Activated CD4-positive, alpha-beta T cell treated with anti-CD3 and anti-CD28 coated beads, Interleukin-2, amount 50 U/mL, for 24 hours (primary cell): ENCODE data around the gene KMT2B.
"Not testable (repeated sequence)": the region's sequence is repeated elsewhere in the genome, so short reads cannot be mapped to it uniquely, and the experiment has no call there.

Source experiments
- DNase-seq, 2 donors: peaks; one replicate each; pipeline ENCODE4 v3.0.0-alpha.2; 2020; ENCODE audit warnings: low read depth in 1 of 2, low spot score in 1 of 2

Gene KMT2B

GRCh38 chr19:35717665-35718344 is at the start of gene KMT2B:
Gene KMT2B (plus strand): TSS chr19:35718003. CDS start chr19:35718019, 16 bp downstream.
- DNase-seq = peak in 1 of 2 donors; percentile 83

GRCh38 chr19:35669566-35669965 is 48.2 kb upstream of the KMT2B start:
- DNase-seq = no peak

DNA sequence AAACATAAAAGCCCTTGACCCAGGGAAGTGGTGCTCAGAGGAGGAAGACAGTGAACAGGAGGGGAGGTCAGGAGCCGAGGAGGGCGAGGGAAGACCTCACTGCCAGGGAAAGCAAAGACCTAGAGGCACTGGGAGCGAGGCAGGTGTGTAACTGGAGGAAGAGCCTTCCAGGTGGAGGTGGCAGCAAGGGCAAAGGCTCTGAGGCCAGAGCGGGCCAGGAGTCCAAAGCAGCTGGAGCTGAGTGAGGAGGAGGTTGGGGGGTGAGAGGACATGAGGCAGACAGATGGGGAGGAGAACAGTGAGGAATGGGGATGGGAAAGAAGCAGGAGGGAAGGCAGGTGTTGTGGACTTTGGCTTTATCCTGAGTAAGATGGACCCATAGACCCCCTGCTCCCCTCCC is 47.8 kb upstream of the KMT2B start:
- no peak for DNase-seq

DNA sequence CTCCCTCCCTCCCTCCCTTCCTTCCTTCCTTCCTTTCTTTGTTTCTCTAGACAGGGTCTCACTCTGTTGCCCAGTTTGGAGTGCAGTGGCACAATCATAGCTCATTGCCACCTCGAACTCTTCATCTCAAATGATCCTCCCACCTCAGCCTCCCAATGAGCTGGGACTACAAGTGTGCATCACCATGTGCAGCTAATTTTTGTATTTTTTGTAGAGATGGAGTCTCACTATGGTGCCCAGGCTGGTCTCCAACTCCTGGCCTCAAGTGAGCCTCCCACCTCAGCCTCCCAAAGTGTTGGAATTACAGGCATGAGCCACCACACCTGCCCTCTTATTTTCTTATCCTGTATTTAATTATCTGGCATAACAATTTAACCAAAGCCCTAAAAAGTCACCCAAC is 47.1 kb upstream of the KMT2B start:
- no peak for DNase-seq

GRCh38 chr19:35671818-35672217 is 46.0 kb upstream of the KMT2B start:
- DNase-seq = no peak

DNA sequence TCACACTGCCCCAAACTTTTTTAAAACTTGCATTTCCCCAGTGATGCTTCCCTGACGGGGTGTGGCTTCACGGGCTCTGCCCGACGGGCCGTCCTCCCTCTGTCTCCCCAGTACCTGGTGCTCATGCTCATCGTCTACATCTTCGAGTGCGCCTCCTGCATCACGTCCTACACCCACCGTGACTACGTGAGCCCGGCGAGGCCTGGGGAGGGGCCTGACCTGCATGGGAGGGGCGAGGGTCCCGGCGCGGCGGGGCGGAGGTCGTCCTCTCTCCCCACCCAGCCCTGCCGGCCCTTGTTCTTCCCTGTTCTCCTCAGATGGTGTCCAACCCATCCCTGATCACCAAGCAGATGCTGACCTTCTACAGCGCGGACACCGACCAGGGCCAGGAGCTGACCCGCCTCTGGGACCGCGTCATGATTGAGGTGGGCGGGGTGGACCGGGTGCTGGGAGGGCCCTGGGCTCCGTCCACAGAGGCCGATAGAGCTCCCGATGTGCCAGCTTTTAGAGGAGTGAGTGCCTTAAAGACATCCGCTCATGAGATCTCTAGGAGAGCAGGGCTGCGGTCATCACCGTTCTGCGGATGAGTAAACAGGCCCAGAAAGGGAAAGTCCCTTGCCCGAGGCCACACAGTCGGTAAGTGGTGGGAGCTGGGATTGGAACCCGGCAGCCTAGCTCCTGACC is 44.5 kb upstream of the KMT2B start:
- peak; percentile 21 to 22 for DNase-seq

GRCh38 chr19:35675589-35676140 is 42.1 kb upstream of the KMT2B start:
- no peak for DNase-seq

DNA sequence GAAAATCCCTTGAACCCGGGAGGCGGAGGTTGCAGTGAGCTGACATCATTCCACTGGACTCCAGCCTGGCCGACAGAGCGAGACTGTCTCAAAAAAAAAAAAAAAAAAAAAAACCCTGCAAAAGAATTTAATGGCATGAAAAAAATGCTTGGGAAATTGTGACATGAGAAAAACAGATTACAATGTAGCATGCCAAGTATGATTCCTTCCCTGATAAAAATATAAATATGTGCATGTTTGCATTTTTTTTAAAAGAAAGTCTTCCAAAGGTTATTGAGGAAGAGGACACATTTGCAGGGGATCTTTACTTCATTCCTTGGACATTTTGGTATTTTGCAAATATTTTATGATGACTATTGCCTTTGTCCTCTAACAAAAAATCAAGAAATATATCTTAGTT is 28.0 kb upstream of the KMT2B start:
- no peak for DNase-seq

DNA sequence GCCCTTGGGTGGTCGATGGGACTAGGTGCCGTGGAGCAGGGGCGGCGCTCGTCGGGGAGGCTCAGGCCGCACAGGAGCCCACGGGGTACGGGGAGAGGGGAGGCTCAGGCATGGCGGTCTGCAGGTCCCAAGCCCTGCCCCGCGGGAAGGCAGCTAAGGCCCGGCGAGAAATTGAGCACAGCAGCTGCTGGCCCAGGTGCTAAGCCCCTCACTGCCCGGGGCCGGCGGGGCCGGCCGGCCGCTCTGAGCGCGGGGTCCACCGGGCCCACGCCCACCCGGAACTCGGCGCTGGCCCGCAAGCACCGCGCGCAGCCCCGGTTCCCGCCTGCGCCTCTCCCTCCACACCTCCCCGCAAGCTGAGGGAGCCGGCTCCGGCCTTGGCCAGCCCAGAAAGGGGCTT is 26.7 kb upstream of the KMT2B start:
- DNase-seq = not testable (repeated sequence)

DNA sequence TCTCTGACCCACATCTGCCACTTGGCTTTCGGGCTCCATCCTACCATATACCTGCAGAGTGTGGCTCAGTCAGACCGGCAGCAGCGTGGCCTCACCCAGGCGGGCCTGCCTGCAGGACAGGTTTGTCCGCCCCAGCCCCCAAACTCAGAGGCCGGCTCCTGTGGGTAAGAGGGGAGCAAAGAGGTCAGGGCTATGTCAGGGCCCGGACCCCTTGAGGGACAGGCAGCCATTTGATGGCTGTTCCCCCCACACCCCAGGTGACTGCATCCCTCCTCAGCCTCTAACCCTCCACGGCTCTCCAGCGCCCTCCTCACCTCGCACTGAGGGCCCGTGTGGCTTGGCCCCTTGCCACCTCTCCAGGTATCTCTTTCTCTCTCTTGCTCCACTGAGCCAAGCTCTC is 25.8 kb upstream of the KMT2B start:
- no peak for DNase-seq

- DNase-seq = no peak
These were observed 24.4 kb upstream of the KMT2B start for GRCh38 chr19:35693422-35693821.

- DNase-seq = peak; percentile 82 to 91
These were observed 23.8 kb upstream of the KMT2B start for GRCh38 chr19:35693835-35694599.

- DNase-seq = no peak
These were observed 21.8 kb upstream of the KMT2B start for GRCh38 chr19:35695895-35696422.

GRCh38 chr19:35696835-35697234 is 21.0 kb upstream of the KMT2B start:
- no peak for DNase-seq

- DNase-seq = peak; percentile 70 to 93
These were observed 15.4 kb upstream of the KMT2B start for GRCh38 chr19:35702223-35703012.

DNA sequence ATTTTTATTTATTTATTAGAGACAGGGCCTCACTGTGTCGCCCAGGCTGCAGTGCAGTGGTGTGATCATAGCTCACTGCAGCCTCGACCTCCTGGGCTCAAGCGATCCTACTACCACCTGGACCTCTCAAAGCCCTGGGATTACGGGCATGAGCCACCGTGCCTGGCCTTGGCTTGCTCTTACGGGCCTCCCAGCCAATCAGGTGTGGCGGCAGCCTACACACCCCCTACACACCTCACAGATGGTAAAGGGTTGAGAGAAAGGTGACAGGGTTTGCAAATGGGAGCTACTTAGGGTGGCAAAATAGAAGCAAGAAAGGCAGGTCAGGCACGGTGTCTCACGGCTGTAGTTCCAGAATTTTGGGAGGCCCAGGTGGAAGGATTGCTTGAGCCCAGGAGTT is 14.5 kb upstream of the KMT2B start:
- DNase-seq = no peak

DNA sequence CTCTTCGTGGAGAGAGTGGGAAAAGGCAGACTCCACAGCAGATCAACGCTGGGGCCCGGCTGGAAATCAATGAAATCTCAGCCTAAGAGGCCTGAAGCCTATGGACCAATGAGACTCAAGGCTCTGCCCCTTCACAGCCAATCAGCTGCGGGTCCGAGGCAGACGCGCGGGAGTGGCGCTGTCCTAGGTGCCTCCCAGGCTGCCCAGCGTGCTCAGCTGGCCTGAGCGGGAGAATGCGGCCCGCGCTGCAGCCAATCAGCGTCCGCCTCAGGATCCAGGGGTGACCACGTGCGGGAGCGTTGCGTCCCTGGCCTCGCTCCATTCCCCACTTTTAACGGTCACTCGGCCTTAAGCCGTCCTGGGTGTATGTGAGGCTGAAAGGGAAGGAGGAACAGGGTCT is 13.6 kb upstream of the KMT2B start, which contains the start of gene ZBTB32:
ZBTB32 (plus strand) TSS at position 341 of the 400 bp plus-strand sequence. CDS start 10,069 bp downstream, outside the sequence.
- DNase-seq = no peak

DNA sequence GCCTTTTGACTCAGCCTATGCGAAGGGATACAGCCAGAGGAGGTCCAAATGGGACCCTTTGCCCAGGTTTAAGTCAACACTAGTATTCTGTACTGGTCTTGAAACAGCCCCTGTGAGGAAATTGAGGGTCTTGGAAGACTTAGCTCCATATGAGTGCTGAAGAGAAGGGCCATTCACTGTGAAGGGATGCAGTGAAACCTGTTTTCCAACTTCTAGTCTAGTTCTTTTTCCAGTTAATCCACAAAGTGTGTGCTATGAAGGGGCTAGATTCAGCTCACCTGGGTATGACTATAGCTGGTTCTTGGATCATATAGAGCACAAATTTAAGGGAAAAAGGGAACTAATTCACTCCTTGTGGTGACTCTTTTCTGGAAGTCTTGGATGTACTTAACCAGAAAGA is 9.4 kb upstream of the KMT2B start:
- no peak for DNase-seq

DNA sequence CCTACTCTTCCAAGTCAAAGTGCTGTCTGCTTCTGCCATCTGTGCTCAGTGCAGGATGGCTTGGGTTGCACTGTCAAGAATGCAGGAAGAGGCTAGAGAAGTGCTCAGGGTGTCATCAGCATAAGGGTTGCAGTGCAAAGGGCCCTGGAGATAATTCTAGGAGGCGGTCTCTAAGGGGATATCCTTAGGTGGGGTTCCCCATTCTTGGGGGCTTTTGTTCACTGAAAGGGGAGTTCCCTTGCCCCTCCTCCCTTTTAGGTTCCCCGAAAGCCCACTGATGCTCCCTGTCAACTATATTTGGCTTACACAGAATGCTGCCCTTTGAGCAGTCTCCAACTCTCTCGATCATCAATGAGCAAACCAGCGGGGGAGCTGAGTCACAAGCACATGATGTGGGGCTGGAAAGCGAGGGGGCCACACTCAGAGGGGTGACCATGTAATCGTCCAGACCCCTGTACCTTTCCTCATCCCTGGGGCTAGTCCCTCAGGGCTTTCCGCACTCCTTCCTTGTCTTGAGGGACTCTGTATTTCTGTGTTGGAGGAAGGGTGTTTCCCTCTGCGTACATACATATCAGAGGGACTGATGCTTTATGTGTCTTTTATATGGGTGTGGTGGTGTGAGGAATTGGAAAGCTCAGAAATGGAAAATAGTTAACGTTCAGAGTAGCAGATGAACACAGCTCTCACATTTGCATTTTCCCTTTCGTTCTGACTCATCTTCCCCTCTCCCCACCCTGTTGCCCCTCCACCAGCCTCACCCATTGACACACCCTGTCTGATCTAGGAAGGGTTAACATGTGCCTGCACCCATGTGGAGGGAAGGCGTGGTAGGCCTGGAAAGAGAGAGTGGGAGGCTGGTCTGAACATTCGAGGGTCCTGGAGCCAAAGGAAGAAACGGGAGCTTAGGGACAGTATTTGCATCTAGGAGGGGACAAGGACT is 6.7 kb upstream of the KMT2B start:
- DNase-seq = peak; percentile 40 to 73
